GM12878 (cell line): ENCODE results near the gene HTRA3.

ENCODE experiments used
- EZH2 ChIP-seq: IDR thresholded peaks from 2 replicates; pipeline ENCODE4 v1.6.1; 2012; ENCODE audit warnings: low read depth, mild to moderate bottlenecking, control low read depth, inconsistent platforms, low read length, borderline replicate concordance; ENCODE audit not compliant: control insufficient read depth
- GABPA ChIP-seq: IDR thresholded peaks from 2 replicates; pipeline ENCODE4 v1.6.1; 2014; ENCODE audit warnings: antibody characterized with exemption, low read depth, mild to moderate bottlenecking, inconsistent platforms
- HDAC2 ChIP-seq: fragments of 200-600 bp; sonication (generic); IDR thresholded peaks from 2 replicates; pipeline ENCODE4 v1.6.1; 2017
- JUNB ChIP-seq: IDR thresholded peaks from 2 replicates; pipeline ENCODE4 v1.6.1; 2016; ENCODE audit warnings: antibody characterized with exemption, mild to moderate bottlenecking
- NR2F1 ChIP-seq: fragments of 450-650 bp; conservative IDR thresholded peaks from 2 replicates; pipeline ENCODE4 v1.6.1; 2017; ENCODE audit warnings: mild to moderate bottlenecking
- POLR2A ChIP-seq: IDR thresholded peaks from 2 replicates; pipeline ENCODE4 v1.6.1; 2011; ENCODE audit warnings: low read depth, mild to moderate bottlenecking, low read length
- RFX5 ChIP-seq: IDR thresholded peaks from 2 replicates; pipeline ENCODE4 v1.6.1; 2011; ENCODE audit warnings: low read depth, low read length, improper control_type of control experiment
- WRNIP1 ChIP-seq: IDR thresholded peaks from 2 replicates; pipeline ENCODE4 v1.6.1; 2011; ENCODE audit warnings: low read depth, low read length, improper control_type of control experiment, borderline replicate concordance
- TF ChIP-seq, protein P1 (sequence below): fragments of 450-650 bp; IDR thresholded peaks from 2 replicates; pipeline ENCODE4 v1.6.1; 2017; ENCODE audit warnings: mild to moderate bottlenecking, moderate library complexity

GRCh38 chr4:8320386-8320750 is 50.8 kb downstream of the HTRA3 start:
- TF ChIP-seq NR2F1 (no peak), JUNB (no peak), RFX5 (no peak), EZH2 (no peak), HDAC2 (no peak), GABPA (no peak), POLR2A (no peak), WRNIP1 (no peak)
- TF ChIP-seq, protein P1, sequence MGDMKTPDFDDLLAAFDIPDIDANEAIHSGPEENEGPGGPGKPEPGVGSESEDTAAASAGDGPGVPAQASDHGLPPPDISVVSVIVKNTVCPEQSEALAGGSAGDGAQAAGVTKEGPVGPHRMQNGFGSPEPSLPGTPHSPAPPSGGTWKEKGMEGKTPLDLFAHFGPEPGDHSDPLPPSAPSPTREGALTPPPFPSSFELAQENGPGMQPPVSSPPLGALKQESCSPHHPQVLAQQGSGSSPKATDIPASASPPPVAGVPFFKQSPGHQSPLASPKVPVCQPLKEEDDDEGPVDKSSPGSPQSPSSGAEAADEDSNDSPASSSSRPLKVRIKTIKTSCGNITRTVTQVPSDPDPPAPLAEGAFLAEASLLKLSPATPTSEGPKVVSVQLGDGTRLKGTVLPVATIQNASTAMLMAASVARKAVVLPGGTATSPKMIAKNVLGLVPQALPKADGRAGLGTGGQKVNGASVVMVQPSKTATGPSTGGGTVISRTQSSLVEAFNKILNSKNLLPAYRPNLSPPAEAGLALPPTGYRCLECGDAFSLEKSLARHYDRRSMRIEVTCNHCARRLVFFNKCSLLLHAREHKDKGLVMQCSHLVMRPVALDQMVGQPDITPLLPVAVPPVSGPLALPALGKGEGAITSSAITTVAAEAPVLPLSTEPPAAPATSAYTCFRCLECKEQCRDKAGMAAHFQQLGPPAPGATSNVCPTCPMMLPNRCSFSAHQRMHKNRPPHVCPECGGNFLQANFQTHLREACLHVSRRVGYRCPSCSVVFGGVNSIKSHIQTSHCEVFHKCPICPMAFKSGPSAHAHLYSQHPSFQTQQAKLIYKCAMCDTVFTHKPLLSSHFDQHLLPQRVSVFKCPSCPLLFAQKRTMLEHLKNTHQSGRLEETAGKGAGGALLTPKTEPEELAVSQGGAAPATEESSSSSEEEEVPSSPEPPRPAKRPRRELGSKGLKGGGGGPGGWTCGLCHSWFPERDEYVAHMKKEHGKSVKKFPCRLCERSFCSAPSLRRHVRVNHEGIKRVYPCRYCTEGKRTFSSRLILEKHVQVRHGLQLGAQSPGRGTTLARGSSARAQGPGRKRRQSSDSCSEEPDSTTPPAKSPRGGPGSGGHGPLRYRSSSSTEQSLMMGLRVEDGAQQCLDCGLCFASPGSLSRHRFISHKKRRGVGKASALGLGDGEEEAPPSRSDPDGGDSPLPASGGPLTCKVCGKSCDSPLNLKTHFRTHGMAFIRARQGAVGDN, result no peak
